Left ventricle myocardium inferior (tissue), 1 donor: ENCODE results near the gene SNTB2. TPM values are rescaled to one million over a fixed set of nuclear protein-coding genes. Genes with fewer than 3 reads are reported as not detected.
"Not testable (repeated sequence)": the region's sequence is repeated elsewhere in the genome, so short reads cannot be mapped to it uniquely, and the experiment has no call there.

Experiments used
- DNase-seq: peaks from one replicate; pipeline ENCODE4 v3.0.0-alpha.2; 2020
- H3K27ac ChIP-seq: fragments of 200-600 bp; replicated peaks from 2 replicates; pipeline ENCODE4 v1.8.0; 2021
- H3K27me3 ChIP-seq: fragments of 200-600 bp; 2 replicates; pipeline ENCODE4 v1.8.0; 2021; ENCODE audit warnings: low read depth
- H3K36me3 ChIP-seq: fragments of 200-600 bp; 2 replicates; pipeline ENCODE4 v1.8.0; 2021
- H3K4me1 ChIP-seq: fragments of 200-600 bp; 2 replicates; pipeline ENCODE4 v1.8.0; 2021
- H3K4me3 ChIP-seq: fragments of 200-600 bp; 2 replicates; pipeline ENCODE4 v1.8.0; 2021; ENCODE audit warnings: mild to moderate bottlenecking, moderate library complexity
- H3K9me3 ChIP-seq: fragments of 200-600 bp; replicated peaks from 2 replicates; pipeline ENCODE4 v1.8.0; 2021
- intact Hi-C: fragments of 100-400 bp; cut with micrococcal nuclease; formaldehyde crosslinking; loops from one replicate; pipeline ENCODE4 v1.11.0; 2022
- total RNA-seq: library from RNA; stranded (reverse); fragmentation: NEBNext Ultra II Directional; extraction: Animal tissue kit (Norgen Biotek cat#: 25700); gene quantifications from one replicate; pipeline ENCODE4 v1.2.1, GENCODE V29; 2021
- TF ChIP-seq, protein P1 (sequence below): fragments of 200-600 bp; IDR thresholded peaks from 2 replicates; pipeline ENCODE4 v1.8.0; 2021; ENCODE audit warnings: antibody characterized with exemption, mild to moderate bottlenecking, borderline replicate concordance
- donor health status: DM: no; HTN: yes; CAD: no; lungs with severe emphysema.

The SNTB2 gene
- total RNA-seq, 1 donor from 2014 or later = 10.2 TPM

DNA sequence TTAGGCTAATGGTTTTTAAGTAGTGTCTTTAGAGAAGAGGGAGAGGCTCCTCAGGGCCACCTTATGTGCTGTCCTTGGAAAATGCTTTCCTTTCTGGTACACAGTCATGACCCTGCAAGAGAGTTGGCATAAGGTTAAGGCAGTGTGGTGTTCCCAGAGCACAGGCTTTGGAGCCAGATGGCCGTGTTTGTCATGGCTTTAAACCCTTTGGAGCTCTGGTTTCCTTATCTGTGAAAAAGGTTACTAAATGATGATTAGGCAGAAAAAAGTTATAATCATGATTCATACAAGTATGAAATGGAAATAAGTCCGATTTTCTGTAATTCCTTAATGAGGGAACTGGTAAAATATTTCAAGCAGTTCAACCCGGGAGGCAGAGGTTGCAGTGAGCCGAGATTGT lies 41.3 kb upstream of the SNTB2 start:
- no peak overlapping the region for H3K4me3 ChIP-seq
- peaks cover 82% of the 10 kb centered on the region for H3K36me3 ChIP-seq
- DNase-seq = no peak
- intact Hi-C loops = no loop called here
- no peaks in the 10 kb centered on the region for H3K9me3 ChIP-seq
- TF ChIP-seq, protein P1, sequence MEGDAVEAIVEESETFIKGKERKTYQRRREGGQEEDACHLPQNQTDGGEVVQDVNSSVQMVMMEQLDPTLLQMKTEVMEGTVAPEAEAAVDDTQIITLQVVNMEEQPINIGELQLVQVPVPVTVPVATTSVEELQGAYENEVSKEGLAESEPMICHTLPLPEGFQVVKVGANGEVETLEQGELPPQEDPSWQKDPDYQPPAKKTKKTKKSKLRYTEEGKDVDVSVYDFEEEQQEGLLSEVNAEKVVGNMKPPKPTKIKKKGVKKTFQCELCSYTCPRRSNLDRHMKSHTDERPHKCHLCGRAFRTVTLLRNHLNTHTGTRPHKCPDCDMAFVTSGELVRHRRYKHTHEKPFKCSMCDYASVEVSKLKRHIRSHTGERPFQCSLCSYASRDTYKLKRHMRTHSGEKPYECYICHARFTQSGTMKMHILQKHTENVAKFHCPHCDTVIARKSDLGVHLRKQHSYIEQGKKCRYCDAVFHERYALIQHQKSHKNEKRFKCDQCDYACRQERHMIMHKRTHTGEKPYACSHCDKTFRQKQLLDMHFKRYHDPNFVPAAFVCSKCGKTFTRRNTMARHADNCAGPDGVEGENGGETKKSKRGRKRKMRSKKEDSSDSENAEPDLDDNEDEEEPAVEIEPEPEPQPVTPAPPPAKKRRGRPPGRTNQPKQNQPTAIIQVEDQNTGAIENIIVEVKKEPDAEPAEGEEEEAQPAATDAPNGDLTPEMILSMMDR = no peak
- H3K4me1 ChIP-seq = no peaks in the 10 kb centered on the region
- H3K27me3 ChIP-seq = no peaks in the 10 kb centered on the region
- H3K27ac ChIP-seq = no peak overlapping the region

DNA sequence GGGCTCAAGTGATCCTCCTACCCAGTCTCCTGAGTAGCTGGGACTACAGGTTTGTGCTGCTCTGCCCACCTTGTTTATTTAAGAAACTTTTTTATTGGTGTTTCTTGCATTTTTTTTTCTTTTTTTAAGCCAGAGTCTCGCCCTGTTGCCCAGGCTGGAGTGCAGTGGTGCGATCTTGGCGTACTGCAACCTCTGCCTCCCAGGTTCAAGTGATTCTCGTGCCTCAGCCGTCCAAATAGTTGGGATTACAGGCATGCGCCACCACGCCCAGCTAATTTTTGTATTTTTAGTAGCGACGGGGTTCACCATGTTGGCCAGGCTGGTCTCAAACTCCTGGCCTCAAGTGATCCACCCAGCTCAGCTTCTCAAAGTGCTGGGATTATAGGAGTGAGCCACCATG lies 37.3 kb upstream of the SNTB2 start:
- not testable (repeated sequence) for H3K4me3 ChIP-seq
- H3K36me3 ChIP-seq = peaks cover 82% of the 10 kb centered on the region

DNA sequence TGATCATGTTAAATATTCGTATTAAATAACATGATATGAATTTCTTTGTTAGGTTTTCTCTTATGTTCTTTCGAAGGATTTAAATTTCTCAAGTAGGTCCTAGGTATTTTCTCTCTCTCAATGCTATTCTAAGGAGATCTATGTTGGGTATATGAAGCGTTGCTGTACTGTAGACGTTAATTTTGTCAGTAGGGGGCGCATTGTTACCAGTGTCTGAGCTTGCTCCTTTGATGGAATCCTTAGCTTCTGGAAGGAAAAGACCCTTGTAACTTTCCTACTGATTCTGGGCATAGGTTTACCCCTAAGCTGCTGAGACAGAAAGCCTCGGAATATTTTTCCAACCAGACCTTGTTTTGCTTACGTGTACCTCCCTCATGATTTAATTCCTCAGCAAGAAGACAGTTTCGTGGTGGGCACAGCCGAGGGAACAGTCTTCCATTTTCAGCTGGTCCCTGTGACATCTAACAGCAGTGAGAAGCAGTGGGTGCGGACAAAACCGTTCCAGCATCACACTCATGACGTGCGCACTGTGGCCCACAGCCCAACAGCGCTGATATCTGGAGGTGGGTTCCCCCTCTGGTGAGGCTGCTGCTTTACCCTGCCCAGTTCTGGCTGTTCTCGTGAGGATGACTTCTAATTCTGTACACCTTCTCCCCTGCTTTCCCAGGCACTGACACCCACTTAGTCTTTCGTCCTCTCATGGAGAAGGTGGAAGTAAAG lies 36.7 kb upstream of the SNTB2 start:
- Histone ChIP-seq H3K27me3 (no peaks in the 10 kb centered on the region), H3K36me3 (peaks cover 82% of the 10 kb centered on the region), H3K27ac (no peak overlapping the region), H3K4me3 (no peak overlapping the region), H3K9me3 (no peaks in the 10 kb centered on the region), H3K4me1 (no peaks in the 10 kb centered on the region)
- intact Hi-C loops = loop anchor here (2.0 kb wide), 1 partner anchor 136 kb away; no protein-coding TSS in a partner anchor
- DNase-seq = no peak
- TF ChIP-seq, protein P1 = peak; percentile 87

More for the DNA sequence above, 37.3 kb upstream of the SNTB2 start:
- H3K9me3 ChIP-seq, H3K27me3 ChIP-seq, H3K4me1 ChIP-seq, DNase-seq, H3K27ac ChIP-seq: not testable (repeated sequence)
- intact Hi-C loops = loop anchor here (2.0 kb wide), 1 partner anchor 137 kb away; no protein-coding TSS in a partner anchor

DNA sequence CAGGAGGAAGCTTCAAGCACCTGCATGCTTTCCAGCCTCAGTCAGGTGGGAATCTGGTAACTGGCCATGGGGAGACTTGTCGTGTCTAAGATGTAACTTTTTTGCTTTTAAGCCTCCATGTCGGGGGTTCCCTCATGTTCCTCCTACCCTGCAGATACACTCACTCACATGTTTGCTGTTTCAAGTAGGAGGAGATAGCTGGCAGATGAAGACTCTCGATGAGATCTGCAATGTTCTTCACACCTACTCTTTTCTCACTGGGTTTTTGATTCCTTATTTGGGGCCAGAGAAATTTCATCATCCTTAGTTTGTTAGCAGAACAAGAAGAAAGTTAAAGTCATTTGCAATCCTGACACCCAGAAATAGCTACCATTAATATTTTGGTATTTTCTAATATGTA lies 29.8 kb upstream of the SNTB2 start:
- peaks cover 98% of the 10 kb centered on the region for H3K36me3 ChIP-seq
- no peak overlapping the region for H3K4me3 ChIP-seq
- no peak for DNase-seq
- intact Hi-C loops = no loop called here
- no peaks in the 10 kb centered on the region for H3K27me3 ChIP-seq
- no peaks in the 10 kb centered on the region for H3K4me1 ChIP-seq
- no peak overlapping the region for H3K27ac ChIP-seq
- H3K9me3 ChIP-seq = no peaks in the 10 kb centered on the region
- TF ChIP-seq, protein P1 = no peak

DNA sequence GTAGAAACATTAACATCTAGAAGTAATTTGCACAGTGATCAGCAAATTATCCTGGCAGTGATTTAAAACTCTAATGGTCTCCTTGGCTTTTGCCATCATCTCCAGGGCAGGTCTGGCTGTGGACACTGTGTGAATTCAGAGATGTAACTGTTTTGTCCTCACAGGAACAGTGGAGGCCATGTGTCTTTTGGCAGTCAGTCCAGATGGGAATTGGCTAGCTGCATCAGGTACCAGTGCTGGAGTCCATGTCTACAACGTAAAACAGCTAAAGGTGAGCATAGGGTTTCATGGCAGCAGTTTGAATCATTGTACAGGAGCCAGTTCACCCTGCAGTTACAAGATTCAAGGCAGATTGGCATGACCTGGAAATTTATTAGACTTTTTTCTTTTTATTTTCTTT lies 26.8 kb upstream of the SNTB2 start:
- Histone ChIP-seq H3K36me3 (peaks cover 97% of the 10 kb centered on the region), H3K27me3 (no peaks in the 10 kb centered on the region), H3K4me1 (no peaks in the 10 kb centered on the region), H3K27ac (no peak overlapping the region), H3K9me3 (no peaks in the 10 kb centered on the region), H3K4me3 (no peak overlapping the region)
- TF ChIP-seq, protein P1 = no peak
- DNase-seq = no peak
- intact Hi-C loops = no loop called here

DNA sequence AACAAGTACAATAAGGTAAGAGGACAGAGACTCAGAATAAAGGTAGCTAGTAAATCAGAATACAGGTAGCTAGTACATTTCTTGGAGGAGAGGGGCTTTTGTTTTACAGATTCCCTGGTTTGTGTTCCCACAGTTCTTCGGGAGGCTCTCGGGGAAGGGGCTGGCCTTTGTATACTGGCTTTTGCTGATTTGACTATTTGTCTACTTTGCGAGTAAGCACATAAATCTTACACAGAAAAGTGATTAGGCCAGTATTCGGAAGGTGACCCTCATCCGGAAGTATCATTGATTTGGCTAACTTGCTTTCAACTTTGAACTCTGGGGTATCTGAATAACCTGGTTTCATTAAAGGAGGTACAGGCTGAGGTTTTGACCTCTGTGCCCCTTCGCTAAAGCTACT lies 21.4 kb upstream of the SNTB2 start:
- Histone ChIP-seq H3K4me3 (no peak overlapping the region), H3K27me3 (no peaks in the 10 kb centered on the region), H3K9me3 (no peaks in the 10 kb centered on the region), H3K27ac (no peak overlapping the region), H3K36me3 (peaks cover 94% of the 10 kb centered on the region), H3K4me1 (peaks cover 4% of the 10 kb centered on the region)
- no peak for DNase-seq
- intact Hi-C loops = no loop called here
- TF ChIP-seq, protein P1 = no peak
